Memory B cell (primary cell): Measurements from ENCODE around the gene RPN1.
A peak's percentile ranks its signal among the peaks of the same experiment; 100 is the strongest.
"Not testable (repeated sequence)": the region's sequence is repeated elsewhere in the genome, so short reads cannot be mapped to it uniquely, and the experiment has no call there.

Experiments used
- ATAC-seq: fragments of 150-1000 bp; cut with Tn5 transposase; 2 replicates; pipeline ENCODE4 v1.10.0; 2021; ENCODE audit warnings: low read depth, mild to moderate bottlenecking, moderate library complexity
- DNase-seq, 2 donors: peaks; one replicate each; pipeline ENCODE4 v3.0.0; 2022; ENCODE audit warnings: low spot score in 2 of 2
- H3K27ac Mint-ChIP-seq: one replicate; pipeline ENCODE4 v1.8.0; 2022; ENCODE audit warnings: mild to moderate bottlenecking, moderate library complexity, mixed read lengths
- H3K27me3 Mint-ChIP-seq: one replicate; pipeline ENCODE4 v1.8.0; 2022; ENCODE audit warnings: mixed read lengths
- H3K36me3 Mint-ChIP-seq: one replicate; pipeline ENCODE4 v1.8.0; 2022; ENCODE audit warnings: mild to moderate bottlenecking, mixed read lengths
- H3K4me1 Mint-ChIP-seq: one replicate; pipeline ENCODE4 v1.8.0; 2022; ENCODE audit warnings: mixed read lengths
- H3K4me3 Mint-ChIP-seq: one replicate; pipeline ENCODE4 v1.8.0; 2022; ENCODE audit warnings: mild to moderate bottlenecking, moderate library complexity, mixed read lengths
- H3K9me3 Mint-ChIP-seq: one replicate; pipeline ENCODE4 v1.8.0; 2022; ENCODE audit warnings: mixed read lengths

RPN1 gene

GRCh38 chr3:128674161-128674784 is 23.7 kb upstream of the RPN1 start:
- Mint-ChIP-seq H3K4me3 (peak overlapping the region; percentile 52), H3K4me1 (peaks cover 12% of the 10 kb centered on the region), H3K27ac (no peak overlapping the region), H3K36me3 (no peaks in the 10 kb centered on the region), H3K27me3 (no peaks in the 10 kb centered on the region), H3K9me3 (peaks cover 1% of the 10 kb centered on the region)
- ATAC-seq = no peak
- DNase-seq = no peak

GRCh38 chr3:128667641-128668040 is 17.0 kb upstream of the RPN1 start:
- no peak for ATAC-seq
- Mint-ChIP-seq H3K4me1 (peaks cover 10% of the 10 kb centered on the region), H3K27ac (no peak overlapping the region), H3K9me3 (peaks cover 1% of the 10 kb centered on the region), H3K4me3 (no peak overlapping the region), H3K36me3 (no peaks in the 10 kb centered on the region), H3K27me3 (no peaks in the 10 kb centered on the region)
- DNase-seq = no peak

GRCh38 chr3:128665362-128666021 is 14.9 kb upstream of the RPN1 start:
- Mint-ChIP-seq H3K27ac (no peak overlapping the region), H3K36me3 (no peaks in the 10 kb centered on the region), H3K4me1 (peaks cover 2% of the 10 kb centered on the region), H3K4me3 (no peak overlapping the region), H3K27me3 (no peaks in the 10 kb centered on the region), H3K9me3 (no peaks in the 10 kb centered on the region)
- DNase-seq = no peak
- no peak for ATAC-seq

- Mint-ChIP-seq H3K4me1 (peaks cover 5% of the 10 kb centered on the region), H3K27me3 (no peaks in the 10 kb centered on the region), H3K27ac (no peak overlapping the region), H3K9me3 (no peaks in the 10 kb centered on the region), H3K36me3 (peaks cover 2% of the 10 kb centered on the region), H3K4me3 (no peak overlapping the region)
- DNase-seq = no peak
- no peak for ATAC-seq
Observed at GRCh38 chr3:128663151-128663550, 12.5 kb upstream of the RPN1 start.

GRCh38 chr3:128655531-128655930 is 4.9 kb upstream of the RPN1 start:
- Mint-ChIP-seq H3K4me3 (no peak overlapping the region), H3K4me1 (peaks cover 10% of the 10 kb centered on the region), H3K9me3 (no peaks in the 10 kb centered on the region), H3K36me3 (peaks cover 2% of the 10 kb centered on the region), H3K27ac (no peak overlapping the region), H3K27me3 (no peaks in the 10 kb centered on the region)
- ATAC-seq = no peak
- no peak for DNase-seq

- H3K4me1 Mint-ChIP-seq, H3K27me3 Mint-ChIP-seq, DNase-seq, H3K9me3 Mint-ChIP-seq, H3K36me3 Mint-ChIP-seq, ATAC-seq: not testable (repeated sequence)
- Mint-ChIP-seq H3K27ac (peak overlapping the region; percentile 45), H3K4me3 (peak overlapping the region; percentile 83)
Observed at GRCh38 chr3:128653993-128654805, 3.6 kb upstream of the RPN1 start.

GRCh38 chr3:128653383-128653992 is 2.9 kb upstream of the RPN1 start:
- DNase-seq, H3K27me3 Mint-ChIP-seq, ATAC-seq, H3K27ac Mint-ChIP-seq, H3K9me3 Mint-ChIP-seq, H3K36me3 Mint-ChIP-seq: not testable (repeated sequence)
- Mint-ChIP-seq H3K4me1 (peaks cover 12% of the 10 kb centered on the region), H3K4me3 (peak overlapping the region; percentile 83)

GRCh38 chr3:128648940-128649663 is 1.5 kb downstream of the RPN1 start:
- Mint-ChIP-seq H3K27me3 (no peaks in the 10 kb centered on the region), H3K4me1 (peaks cover 15% of the 10 kb centered on the region), H3K36me3 (peaks cover 4% of the 10 kb centered on the region), H3K4me3 (peak overlapping the region; percentile 89), H3K27ac (peak overlapping the region; percentile 91), H3K9me3 (no peaks in the 10 kb centered on the region)
- ATAC-seq (no peak), DNase-seq (no peak)

GRCh38 chr3:128648402-128648801 is 2.2 kb downstream of the RPN1 start:
- Mint-ChIP-seq H3K27ac (peak overlapping the region; percentile 58), H3K27me3 (no peaks in the 10 kb centered on the region), H3K4me3 (peak overlapping the region; percentile 41), H3K4me1 (peaks cover 13% of the 10 kb centered on the region), H3K36me3 (peaks cover 6% of the 10 kb centered on the region), H3K9me3 (no peaks in the 10 kb centered on the region)
- DNase-seq (no peak), ATAC-seq (no peak)

GRCh38 chr3:128647307-128647706 is 3.3 kb downstream of the RPN1 start:
- DNase-seq = no peak
- H3K4me1 Mint-ChIP-seq = peaks cover 13% of the 10 kb centered on the region

GRCh38 chr3:128634075-128634611 is 16.5 kb downstream of the RPN1 start:
- Mint-ChIP-seq H3K27ac (no peak overlapping the region), H3K9me3 (no peaks in the 10 kb centered on the region), H3K4me3 (no peak overlapping the region)

More at GRCh38 chr3:128647307-128647706, 3.3 kb downstream of the RPN1 start:
- Mint-ChIP-seq H3K27me3 (no peaks in the 10 kb centered on the region), H3K9me3 (no peaks in the 10 kb centered on the region), H3K36me3 (peaks cover 9% of the 10 kb centered on the region), H3K27ac (no peak overlapping the region), H3K4me3 (no peak overlapping the region)
- no peak for ATAC-seq

GRCh38 chr3:128632301-128632700 is 18.3 kb downstream of the RPN1 start:
- Mint-ChIP-seq H3K4me1 (peaks cover under 1% of the 10 kb centered on the region), H3K36me3 (peaks cover 20% of the 10 kb centered on the region), H3K9me3 (no peaks in the 10 kb centered on the region), H3K27me3 (no peaks in the 10 kb centered on the region), H3K4me3 (no peak overlapping the region), H3K27ac (no peak overlapping the region)
- DNase-seq (no peak), ATAC-seq (no peak)

More at GRCh38 chr3:128634075-128634611, 16.5 kb downstream of the RPN1 start:
- no peak for ATAC-seq
- DNase-seq = no peak
- Mint-ChIP-seq H3K36me3 (peaks cover 21% of the 10 kb centered on the region), H3K4me1 (peaks cover 5% of the 10 kb centered on the region), H3K27me3 (no peaks in the 10 kb centered on the region)

GRCh38 chr3:128629936-128630335 is 20.7 kb downstream of the RPN1 start:
- H3K4me1 Mint-ChIP-seq = peaks cover 5% of the 10 kb centered on the region
- H3K9me3 Mint-ChIP-seq = no peaks in the 10 kb centered on the region
- peaks cover 32% of the 10 kb centered on the region for H3K36me3 Mint-ChIP-seq
- no peak overlapping the region for H3K4me3 Mint-ChIP-seq
- ATAC-seq (no peak), DNase-seq (no peak)
- H3K27me3 Mint-ChIP-seq = no peaks in the 10 kb centered on the region
- H3K27ac Mint-ChIP-seq = no peak overlapping the region
